ENCODE data around the gene SOS1.

- TF ChIP-seq, protein P1, sequence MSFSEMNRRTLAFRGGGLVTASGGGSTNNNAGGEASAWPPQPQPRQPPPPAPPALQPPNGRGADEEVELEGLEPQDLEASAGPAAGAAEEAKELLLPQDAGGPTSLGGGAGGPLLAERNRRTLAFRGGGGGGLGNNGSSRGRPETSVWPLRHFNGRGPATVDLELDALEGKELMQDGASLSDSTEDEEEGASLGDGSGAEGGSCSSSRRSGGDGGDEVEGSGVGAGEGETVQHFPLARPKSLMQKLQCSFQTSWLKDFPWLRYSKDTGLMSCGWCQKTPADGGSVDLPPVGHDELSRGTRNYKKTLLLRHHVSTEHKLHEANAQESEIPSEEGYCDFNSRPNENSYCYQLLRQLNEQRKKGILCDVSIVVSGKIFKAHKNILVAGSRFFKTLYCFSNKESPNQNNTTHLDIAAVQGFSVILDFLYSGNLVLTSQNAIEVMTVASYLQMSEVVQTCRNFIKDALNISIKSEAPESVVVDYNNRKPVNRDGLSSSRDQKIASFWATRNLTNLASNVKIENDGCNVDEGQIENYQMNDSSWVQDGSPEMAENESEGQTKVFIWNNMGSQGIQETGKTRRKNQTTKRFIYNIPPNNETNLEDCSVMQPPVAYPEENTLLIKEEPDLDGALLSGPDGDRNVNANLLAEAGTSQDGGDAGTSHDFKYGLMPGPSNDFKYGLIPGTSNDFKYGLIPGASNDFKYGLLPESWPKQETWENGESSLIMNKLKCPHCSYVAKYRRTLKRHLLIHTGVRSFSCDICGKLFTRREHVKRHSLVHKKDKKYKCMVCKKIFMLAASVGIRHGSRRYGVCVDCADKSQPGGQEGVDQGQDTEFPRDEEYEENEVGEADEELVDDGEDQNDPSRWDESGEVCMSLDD (tag by site-specific recombination; IDR thresholded peaks at IDR 0.05): no peak
- no peak for TF ChIP-seq CTCF (tag by site-specific recombination; IDR thresholded peaks at IDR 0.05)
- TF ChIP-seq, protein P2, sequence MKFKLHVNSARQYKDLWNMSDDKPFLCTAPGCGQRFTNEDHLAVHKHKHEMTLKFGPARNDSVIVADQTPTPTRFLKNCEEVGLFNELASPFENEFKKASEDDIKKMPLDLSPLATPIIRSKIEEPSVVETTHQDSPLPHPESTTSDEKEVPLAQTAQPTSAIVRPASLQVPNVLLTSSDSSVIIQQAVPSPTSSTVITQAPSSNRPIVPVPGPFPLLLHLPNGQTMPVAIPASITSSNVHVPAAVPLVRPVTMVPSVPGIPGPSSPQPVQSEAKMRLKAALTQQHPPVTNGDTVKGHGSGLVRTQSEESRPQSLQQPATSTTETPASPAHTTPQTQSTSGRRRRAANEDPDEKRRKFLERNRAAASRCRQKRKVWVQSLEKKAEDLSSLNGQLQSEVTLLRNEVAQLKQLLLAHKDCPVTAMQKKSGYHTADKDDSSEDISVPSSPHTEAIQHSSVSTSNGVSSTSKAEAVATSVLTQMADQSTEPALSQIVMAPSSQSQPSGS (tag by site-specific recombination; IDR thresholded peaks at IDR 0.05; ENCODE audit: low read depth): no peak
- TF ChIP-seq REST (tag by site-specific recombination; IDR thresholded peaks at IDR 0.05): no peak
- no peak for TF ChIP-seq ZNF266 (tag by site-specific recombination; IDR thresholded peaks at IDR 0.05; ENCODE audit: low read depth)
- no peak for TF ChIP-seq KLF10 (tag by site-specific recombination; IDR thresholded peaks at IDR 0.05)
- TF ChIP-seq ZNF629 (tag by site-specific recombination; IDR thresholded peaks at IDR 0.05): no peak
Observed at GRCh38 chr2:38966678-38967077, 154.2 kb downstream of the SOS1 start.
